GM19452 (cell line): ENCODE results near the gene BRCA2.

Experiments
- ATAC-seq: cut with Tn5 transposase; IDR thresholded peaks from one replicate; pipeline ENCODE4 v1.9.1; 2021; ENCODE audit not compliant: unreplicated experiment

Gene BRCA2

DNA sequence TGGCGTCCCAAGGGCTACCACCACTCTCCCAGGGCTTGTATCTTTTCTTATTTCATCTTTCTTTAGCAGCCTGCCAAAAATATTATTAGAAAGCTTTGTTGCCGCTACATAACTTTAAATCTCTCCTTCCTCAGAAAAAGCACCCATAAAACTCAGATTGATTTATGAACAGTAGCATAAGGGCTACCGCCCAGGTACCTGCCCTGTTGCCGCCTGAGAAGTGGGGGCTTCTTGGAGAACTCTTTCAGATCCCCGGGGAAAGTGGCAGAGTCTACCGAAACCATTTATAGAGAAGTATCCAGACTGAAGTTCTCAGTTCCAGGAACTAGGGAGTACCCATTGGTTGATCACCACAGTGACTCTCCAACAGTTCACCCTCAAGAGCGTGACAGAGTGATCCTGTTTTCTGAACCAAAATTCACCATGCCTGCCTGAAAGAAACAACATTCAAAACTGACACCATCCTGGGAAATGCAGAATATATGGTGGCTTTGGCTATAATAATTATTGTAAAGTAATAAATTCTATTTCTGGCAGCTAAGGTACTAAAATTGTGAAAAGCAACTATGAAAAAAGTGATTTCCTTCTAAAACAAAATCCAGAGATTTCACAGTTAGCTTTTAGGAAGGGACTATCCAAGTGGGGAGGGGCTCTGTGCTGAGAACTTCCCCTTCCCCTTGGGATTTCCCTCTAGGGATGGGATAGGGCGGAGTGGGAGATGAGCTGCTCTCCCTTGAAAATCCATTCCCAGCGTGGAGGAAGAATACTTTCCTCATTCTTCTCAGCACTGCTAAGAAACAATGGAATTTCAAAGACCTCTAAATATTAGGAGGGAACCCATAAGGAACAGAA is 113.5 kb downstream of the BRCA2 start:
- no peak for ATAC-seq

DNA sequence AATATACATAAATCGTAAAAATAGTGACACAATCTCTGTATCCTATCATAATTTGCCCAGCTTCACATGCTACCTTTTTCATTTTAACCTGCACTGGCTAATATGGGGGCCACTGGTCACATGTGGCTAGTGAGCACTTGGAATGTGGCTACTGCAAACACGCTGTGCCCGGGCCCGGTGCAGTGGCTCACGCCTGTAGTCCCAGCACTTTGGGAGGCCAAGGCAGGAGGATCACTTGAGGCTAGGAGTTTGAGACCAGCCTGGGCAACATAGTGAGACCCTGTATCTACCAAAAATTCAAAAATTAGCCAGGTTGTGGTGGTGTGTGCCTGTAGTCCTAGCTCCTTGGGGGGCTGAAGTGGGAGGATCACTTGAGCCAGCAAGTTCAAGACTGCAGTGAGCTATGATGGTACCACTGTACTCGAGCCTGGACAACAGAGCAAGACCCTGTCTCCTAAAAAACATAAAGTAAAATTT is 114.2 kb downstream of the BRCA2 start:
- no peak for ATAC-seq

DNA sequence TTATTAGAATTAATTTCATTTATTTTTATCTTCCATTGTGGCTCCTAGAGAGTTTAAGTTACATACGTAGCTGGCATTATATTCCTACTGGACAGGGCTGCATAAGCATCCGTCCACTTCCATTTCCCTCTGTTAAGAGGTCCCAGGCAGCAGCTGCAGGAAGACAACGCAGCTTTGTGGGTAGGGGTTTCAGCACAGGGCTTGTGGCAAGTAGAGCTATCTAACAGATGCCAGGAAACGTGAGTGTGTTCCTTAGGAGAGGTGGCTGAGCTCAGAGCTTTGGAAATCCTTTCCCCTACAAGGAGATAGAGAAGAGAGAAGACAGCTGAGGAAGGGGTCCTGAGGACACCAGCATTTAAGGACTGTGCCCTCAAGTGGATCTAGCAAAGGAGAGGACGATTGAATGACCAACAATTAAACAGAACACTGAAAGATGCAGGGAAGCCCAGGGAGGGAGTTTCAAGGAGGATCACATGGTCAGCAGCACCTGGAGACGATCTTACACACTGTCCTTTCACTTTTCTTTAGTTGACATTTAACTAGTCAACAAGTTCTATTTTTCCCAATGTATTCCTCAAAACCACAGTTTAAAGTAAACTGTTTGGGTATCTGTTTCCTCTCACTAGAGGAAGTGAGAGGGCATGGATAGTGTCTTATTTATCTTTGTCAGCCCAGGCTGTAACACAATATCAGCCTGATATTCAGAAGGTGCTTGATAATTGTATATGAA is 114.9 kb downstream of the BRCA2 start:
- no peak for ATAC-seq

DNA sequence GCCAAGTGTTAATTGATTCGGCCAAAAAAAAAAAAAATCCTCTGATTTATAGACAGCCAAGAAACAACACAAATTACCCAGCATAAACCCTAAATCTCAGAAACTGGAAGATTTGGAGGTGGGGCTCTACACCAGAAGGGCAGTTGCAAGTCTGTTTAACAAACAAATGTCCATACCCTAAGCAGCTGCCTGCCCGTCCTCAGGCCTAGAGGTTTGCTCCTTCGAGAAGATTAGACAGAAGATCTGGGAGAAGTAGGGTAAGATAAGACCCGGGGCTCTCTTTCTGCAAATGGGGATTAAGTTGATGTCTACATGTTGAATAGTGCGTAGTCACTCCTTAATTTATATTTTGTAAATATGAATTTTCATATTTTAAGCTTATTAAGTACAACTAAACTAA is 116.1 kb downstream of the BRCA2 start:
- no peak for ATAC-seq

DNA sequence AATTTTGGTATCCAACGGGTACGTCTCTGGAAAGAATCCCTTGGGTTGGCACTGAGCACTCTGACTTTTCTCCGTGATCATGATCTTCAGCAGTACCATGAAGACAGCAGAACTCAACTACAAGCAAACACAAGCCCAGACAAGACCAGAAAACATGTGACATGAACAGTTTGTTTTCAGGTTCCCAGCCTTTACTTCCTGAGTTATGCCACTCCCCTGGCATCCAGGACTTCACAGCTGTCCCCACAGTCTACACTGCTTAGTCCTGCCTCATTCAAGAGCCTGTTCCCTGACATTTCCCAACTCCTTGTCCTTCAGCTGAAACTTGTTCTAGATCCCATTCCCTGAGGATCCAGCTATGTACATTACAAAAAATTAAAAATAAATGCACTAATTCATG is 117.5 kb downstream of the BRCA2 start:
- no peak for ATAC-seq

DNA sequence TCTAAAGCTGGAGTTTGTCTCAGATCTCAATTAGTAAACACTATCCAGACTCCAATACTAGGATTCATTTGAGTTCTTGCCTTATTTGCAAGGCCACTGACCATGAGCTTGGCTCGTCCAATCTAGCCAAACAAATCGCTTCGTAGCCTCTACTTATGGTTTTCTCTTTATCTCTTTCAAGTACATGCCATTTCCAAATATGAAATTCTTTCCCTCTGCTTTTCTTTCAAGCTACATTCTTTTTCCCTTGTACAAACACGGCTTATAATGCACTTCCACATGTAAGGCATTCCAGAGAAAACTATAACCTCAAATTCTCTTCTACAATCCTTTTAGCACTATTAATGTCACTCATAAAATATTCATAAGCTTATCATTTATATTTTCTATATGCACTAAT is 123.6 kb downstream of the BRCA2 start:
- ATAC-seq, result no peak

DNA sequence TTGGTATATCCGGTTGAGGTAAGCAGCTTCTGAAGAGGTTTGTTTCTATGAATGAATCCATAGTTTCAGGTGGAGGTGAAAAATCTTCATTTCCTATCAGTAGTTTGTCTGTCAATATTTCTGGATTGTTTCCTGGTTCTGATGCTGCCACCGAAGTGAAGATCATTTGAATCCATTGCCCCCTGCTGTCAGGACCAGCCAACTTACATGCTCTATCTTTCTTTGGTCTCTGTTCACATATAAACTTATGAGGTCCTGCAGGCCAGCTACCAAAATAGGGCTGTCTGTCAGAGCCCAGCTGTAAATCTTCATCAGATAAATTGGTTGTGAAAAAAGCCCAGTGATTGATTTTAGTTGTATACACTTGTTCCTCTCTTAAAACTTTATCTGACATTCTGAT is 127.8 kb downstream of the BRCA2 start:
- ATAC-seq, result peak; percentile 42

DNA sequence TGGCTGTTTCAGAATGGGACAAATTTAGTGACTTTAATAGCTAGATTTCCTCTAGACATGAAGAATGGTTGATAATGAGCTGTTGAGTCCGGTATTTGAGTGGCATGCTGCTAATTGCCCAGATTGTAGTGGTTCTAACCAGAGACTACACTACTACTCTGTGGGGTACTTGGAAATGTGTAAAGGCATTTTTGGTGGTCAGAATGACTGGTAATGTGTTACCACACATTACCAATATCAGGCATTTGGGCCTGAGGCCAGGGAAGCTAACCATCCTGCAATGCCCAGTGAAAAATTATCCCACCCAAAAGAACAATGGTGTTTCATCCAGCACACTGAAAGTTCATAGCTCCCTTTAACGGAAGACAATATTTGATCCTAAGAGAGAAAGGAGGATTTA is 130.2 kb downstream of the BRCA2 start:
- no peak for ATAC-seq

DNA sequence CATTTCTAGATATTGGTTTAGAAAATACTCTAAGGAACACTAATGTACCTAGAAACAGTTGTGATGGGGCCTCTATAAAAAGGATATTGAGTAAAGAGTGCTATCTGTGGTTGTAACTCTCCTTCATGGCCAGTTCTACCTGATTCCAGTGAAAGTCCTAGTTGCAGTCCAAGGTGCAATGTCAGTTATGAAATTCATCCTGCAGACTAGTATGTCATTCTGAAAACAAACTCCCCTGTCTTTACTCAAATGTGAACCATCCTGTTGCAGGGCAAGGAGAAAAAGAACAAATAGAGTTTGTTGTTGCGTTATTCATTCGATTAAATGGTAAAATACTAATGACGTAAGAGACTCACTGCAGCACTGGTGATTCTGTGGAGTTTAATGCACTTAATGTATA is 130.9 kb downstream of the BRCA2 start:
- ATAC-seq, result no peak

DNA sequence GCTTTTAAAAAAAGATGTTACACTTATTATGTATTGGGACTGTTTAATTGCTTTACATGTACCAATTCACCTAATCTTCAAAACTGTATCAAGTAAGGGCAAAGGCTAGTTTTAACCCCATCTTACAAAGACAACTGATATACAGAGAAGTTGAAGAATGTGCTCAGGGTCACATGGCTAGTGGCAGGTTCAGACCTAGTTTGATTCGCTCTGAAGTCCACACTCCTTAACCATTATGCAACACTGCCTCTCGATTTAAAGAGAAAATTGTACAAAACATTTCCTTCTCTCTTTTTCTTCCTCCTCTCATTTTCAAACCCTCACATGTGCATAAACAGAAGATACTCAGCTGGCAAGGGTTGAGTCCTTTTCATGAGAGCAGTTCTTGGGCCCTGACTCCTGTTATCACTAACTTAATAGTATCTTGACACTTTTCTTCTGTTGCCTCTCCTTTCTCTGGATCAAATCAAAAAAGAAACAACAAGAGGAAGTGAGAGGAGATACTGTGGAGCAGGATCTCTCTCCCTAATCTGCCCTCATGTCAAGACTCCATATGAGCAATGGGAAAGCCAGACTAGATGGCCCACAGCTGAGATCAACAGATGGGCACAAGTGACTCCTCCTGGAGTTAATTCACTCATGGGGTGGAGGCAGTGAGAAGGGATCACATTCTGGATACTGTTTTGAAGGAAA is 131.6 kb downstream of the BRCA2 start:
- ATAC-seq, result no peak

DNA sequence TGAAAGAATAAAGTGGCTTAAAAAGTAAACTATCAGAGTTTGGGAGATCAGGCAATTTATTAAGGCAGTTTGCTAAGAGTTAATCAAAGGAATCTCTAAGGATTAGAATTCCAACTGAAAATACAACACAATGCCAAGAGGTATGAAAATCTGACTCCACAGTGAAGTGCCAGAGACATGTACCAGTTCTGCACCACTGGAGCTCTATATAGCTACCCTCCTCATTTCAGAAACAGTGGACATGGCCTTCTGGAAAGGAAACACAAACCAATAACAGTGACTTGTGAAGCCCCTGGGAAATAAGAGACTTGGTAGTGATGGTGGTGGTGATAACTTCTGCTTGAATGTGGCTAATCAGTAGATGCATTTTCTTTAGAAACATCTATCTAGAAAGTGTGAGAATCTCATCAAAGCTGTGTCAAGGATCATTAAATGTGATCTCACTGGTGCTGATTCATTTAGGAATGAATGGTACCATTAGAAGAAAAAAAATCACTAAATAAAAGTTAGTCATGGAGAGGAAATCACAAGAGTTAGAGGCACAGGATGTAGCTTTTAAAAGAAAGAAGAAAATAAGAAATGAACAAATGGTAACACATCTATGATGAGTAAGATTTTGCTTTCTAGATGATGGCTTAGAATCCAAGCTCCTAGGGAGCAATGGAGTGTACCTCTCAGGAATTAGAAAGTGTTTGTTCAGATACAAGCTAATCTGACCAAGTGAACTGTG is 132.8 kb downstream of the BRCA2 start:
- ATAC-seq, result no peak

DNA sequence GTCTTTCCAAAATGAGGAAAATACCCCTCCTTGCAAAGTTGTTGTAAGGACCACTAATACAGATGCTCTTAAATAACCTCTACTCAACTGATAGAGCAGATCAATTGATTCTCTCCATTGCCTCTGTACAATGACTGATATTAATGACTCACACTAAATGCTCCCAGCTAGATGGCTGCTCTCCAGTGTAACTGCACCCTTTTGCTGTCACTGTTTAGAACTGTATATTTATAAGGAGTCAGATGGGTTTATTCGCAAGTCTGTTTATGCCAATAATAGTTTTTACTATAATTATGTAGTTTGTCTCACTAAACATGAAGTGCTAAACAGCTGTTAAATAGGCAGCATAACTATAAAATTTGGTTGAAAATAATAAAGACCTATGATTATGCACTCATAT is 133.7 kb downstream of the BRCA2 start:
- no peak for ATAC-seq
